Epithelial cell of proximal tubule (primary cell): ENCODE measurements around the gene ROBO2. TPM values are rescaled to one million over a fixed set of nuclear protein-coding genes. Genes with fewer than 3 reads are reported as not detected.

ENCODE experiments used
- DNase-seq: peaks from one replicate; pipeline ENCODE4 v3.0.0-alpha.2; 2011; ENCODE audit warnings: low read depth
- H3K4me3 ChIP-seq: 2 replicates; pipeline ENCODE4 v1.5.1; 2011; ENCODE audit warnings: low read depth, mild to moderate bottlenecking, low read length
- CTCF ChIP-seq: conservative IDR thresholded peaks from 2 replicates; pipeline ENCODE4 v1.5.1; 2012; ENCODE audit warnings: low read depth, mild to moderate bottlenecking, low read length
- total RNA-seq: library from RNA; depleted of rRNA; stranded (reverse); fragments of >200 nt; gene quantifications from 2 replicates; pipeline ENCODE4 v1.2.3, GENCODE V29; 2015

ROBO2 gene
- total RNA-seq, 1 donor from 2014 or later: 0.52 TPM

GRCh38 chr3:77667901-77668300 lies 628.0 kb downstream of the ROBO2 start:
- DNase-seq: no peak
- H3K4me3 ChIP-seq: no peak overlapping the region
- no peak for TF ChIP-seq CTCF

GRCh38 chr3:77668376-77668775 lies 628.5 kb downstream of the ROBO2 start:
- H3K4me3 ChIP-seq: no peak overlapping the region
- no peak for TF ChIP-seq CTCF
- DNase-seq: no peak

- no peak for TF ChIP-seq CTCF
- no peak for DNase-seq
- H3K4me3 ChIP-seq: no peak overlapping the region
Measured at GRCh38 chr3:77672016-77672415, 632.1 kb downstream of the ROBO2 start.

- DNase-seq: no peak
- no peak for TF ChIP-seq CTCF
- H3K4me3 ChIP-seq: no peak overlapping the region
Measured at GRCh38 chr3:77682162-77682561, 642.3 kb downstream of the ROBO2 start.

GRCh38 chr3:77684115-77684514 lies 644.2 kb downstream of the ROBO2 start:
- no peak overlapping the region for H3K4me3 ChIP-seq
- no peak for DNase-seq
- TF ChIP-seq CTCF: no peak

- no peak overlapping the region for H3K4me3 ChIP-seq
- TF ChIP-seq CTCF: no peak
- DNase-seq: no peak
Measured at GRCh38 chr3:77685713-77686112, 645.8 kb downstream of the ROBO2 start.

GRCh38 chr3:77686560-77686959 lies 646.7 kb downstream of the ROBO2 start:
- no peak for DNase-seq
- no peak overlapping the region for H3K4me3 ChIP-seq
- TF ChIP-seq CTCF: no peak
